GM13976 (cell line): ENCODE data around the gene CLDN12.
"Not testable (repeated sequence)": the region's sequence is repeated elsewhere in the genome, so short reads cannot be mapped to it uniquely, and the experiment has no call there.

Source experiments
- DNase-seq: peaks from one replicate; pipeline ENCODE4 v3.0.0; 2012; ENCODE audit warnings: low spot score
- CTCF ChIP-seq: IDR thresholded peaks from 2 replicates; pipeline ENCODE4 v1.5.1; 2012; ENCODE audit warnings: borderline replicate concordance, mild to moderate bottlenecking; ENCODE audit not compliant: insufficient read depth; ENCODE audit errors: extremely low read depth, missing control alignments, control extremely low read depth
- in situ Hi-C: fragments of 300-500 bp; cut with MboI; formaldehyde crosslinking; loops from one replicate; pipeline ENCODE4 v1.12.0; 2022; ENCODE audit warnings: low sequenced_read_pairs, mixed read lengths, inconsistent platforms; ENCODE audit not compliant: unreplicated experiment

The CLDN12 gene

GRCh38 chr7:90453259-90453891 is 50.1 kb downstream of the CLDN12 start:
- no peak for DNase-seq
- in situ Hi-C loops, result loop anchor here (25.0 kb wide), 2 partner anchors 184 to 584 kb away; no protein-coding TSS in a partner anchor
- no peak for TF ChIP-seq CTCF

GRCh38 chr7:90453931-90454330 is 50.7 kb downstream of the CLDN12 start:
- in situ Hi-C loops, result loop anchor here (25.0 kb wide), 2 partner anchors 183 to 583 kb away; no protein-coding TSS in a partner anchor
- TF ChIP-seq CTCF, result no peak
- no peak for DNase-seq

- TF ChIP-seq CTCF, result peak; percentile 46
- DNase-seq, result peak; percentile 59
- in situ Hi-C loops, result loop anchor here (25.0 kb wide), 2 partner anchors 182 to 582 kb away; no protein-coding TSS in a partner anchor
Observed at GRCh38 chr7:90455163-90456030, 52.1 kb downstream of the CLDN12 start.

- in situ Hi-C loops, result loop anchor here (25.0 kb wide), 2 partner anchors 179 to 579 kb away; no protein-coding TSS in a partner anchor
- no peak for TF ChIP-seq CTCF
- no peak for DNase-seq
Observed at GRCh38 chr7:90458104-90458503, 54.8 kb downstream of the CLDN12 start.

GRCh38 chr7:90459888-90460287 is 56.6 kb downstream of the CLDN12 start:
- TF ChIP-seq CTCF, result no peak
- DNase-seq, result no peak
- in situ Hi-C loops, result loop anchor here (25.0 kb wide), 2 partner anchors 177 to 577 kb away; no protein-coding TSS in a partner anchor

- in situ Hi-C loops, result loop anchor here (25.0 kb wide), 2 partner anchors 176 to 576 kb away; no protein-coding TSS in a partner anchor
- DNase-seq, result no peak
- no peak for TF ChIP-seq CTCF
Observed at GRCh38 chr7:90461219-90461618, 58.0 kb downstream of the CLDN12 start.

- not testable (repeated sequence) for DNase-seq
- in situ Hi-C loops, result loop anchor here (25.0 kb wide), 2 partner anchors 174 to 574 kb away; no protein-coding TSS in a partner anchor
Observed at GRCh38 chr7:90463151-90463628, 59.9 kb downstream of the CLDN12 start.
